ENCODE results near the gene FANCB.

FANCB gene

GRCh38 chrX:14872851-14873675 is at the start of gene FANCB, which contains the start of gene MOSPD2:
Gene FANCB, minus strand, starts transcription at chrX:14873069. Its CDS starts 7,559 bp downstream, at chrX:14865510.
Gene MOSPD2, plus strand, starts transcription at chrX:14873421. Its CDS starts 108 bp downstream, at chrX:14873529.
- Histone ChIP-seq H3K4me1 (ENCODE audit: low read depth, poor library complexity, severe bottlenecking) (peaks cover 17% of the 10 kb centered on the region), H3K4me3 (IDR thresholded peaks at IDR 0.05; ENCODE audit: insufficient read depth, low read depth, low read length) (no peak within 1 kb of the TSS), H3K27ac (peak within 1 kb of the TSS; percentile 45), H3K36me3 (ENCODE audit: insufficient read depth) (no peaks in the 10 kb centered on the region), H3K4me2 (peak within 1 kb of the TSS; percentile 78), H3K27me3 (ENCODE audit: insufficient read depth, low read depth) (no peaks in the 10 kb centered on the region), H4K20me1 (ENCODE audit: insufficient read depth) (no peaks in the 10 kb centered on the region), H3K79me2 (ENCODE audit: insufficient read depth, low read depth) (peaks cover 39% of the 10 kb centered on the region), H3K9ac (peak within 1 kb of the TSS; percentile 69), H2AFZ (ENCODE audit: low read depth) (peak within 1 kb of the TSS; percentile 71)
- TF ChIP-seq, protein P1, sequence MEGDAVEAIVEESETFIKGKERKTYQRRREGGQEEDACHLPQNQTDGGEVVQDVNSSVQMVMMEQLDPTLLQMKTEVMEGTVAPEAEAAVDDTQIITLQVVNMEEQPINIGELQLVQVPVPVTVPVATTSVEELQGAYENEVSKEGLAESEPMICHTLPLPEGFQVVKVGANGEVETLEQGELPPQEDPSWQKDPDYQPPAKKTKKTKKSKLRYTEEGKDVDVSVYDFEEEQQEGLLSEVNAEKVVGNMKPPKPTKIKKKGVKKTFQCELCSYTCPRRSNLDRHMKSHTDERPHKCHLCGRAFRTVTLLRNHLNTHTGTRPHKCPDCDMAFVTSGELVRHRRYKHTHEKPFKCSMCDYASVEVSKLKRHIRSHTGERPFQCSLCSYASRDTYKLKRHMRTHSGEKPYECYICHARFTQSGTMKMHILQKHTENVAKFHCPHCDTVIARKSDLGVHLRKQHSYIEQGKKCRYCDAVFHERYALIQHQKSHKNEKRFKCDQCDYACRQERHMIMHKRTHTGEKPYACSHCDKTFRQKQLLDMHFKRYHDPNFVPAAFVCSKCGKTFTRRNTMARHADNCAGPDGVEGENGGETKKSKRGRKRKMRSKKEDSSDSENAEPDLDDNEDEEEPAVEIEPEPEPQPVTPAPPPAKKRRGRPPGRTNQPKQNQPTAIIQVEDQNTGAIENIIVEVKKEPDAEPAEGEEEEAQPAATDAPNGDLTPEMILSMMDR (conservative IDR thresholded peaks at IDR 0.05; ENCODE audit: low read depth, low read length): no peak

GRCh38 chrX:14922437-14922836 is 49.6 kb upstream of the FANCB start:
- Histone ChIP-seq H3K9ac (no peak overlapping the region), H3K4me2 (no peak overlapping the region), H3K4me1 (ENCODE audit: low read depth, poor library complexity, severe bottlenecking) (no peaks in the 10 kb centered on the region), H2AFZ (ENCODE audit: low read depth) (no peak overlapping the region), H3K4me3 (IDR thresholded peaks at IDR 0.05; ENCODE audit: insufficient read depth, low read depth, low read length) (no peak overlapping the region), H4K20me1 (ENCODE audit: insufficient read depth) (no peaks in the 10 kb centered on the region), H3K27ac (no peak overlapping the region), H3K79me2 (ENCODE audit: insufficient read depth, low read depth) (no peaks in the 10 kb centered on the region), H3K27me3 (ENCODE audit: insufficient read depth, low read depth) (no peaks in the 10 kb centered on the region), H3K36me3 (ENCODE audit: insufficient read depth) (no peaks in the 10 kb centered on the region)
- TF ChIP-seq, protein P1 (conservative IDR thresholded peaks at IDR 0.05; ENCODE audit: low read depth, low read length): no peak

GRCh38 chrX:14920196-14920595 is 47.3 kb upstream of the FANCB start:
- Histone ChIP-seq H3K4me1 (ENCODE audit: low read depth, poor library complexity, severe bottlenecking) (no peaks in the 10 kb centered on the region), H3K4me2 (no peak overlapping the region), H3K36me3 (ENCODE audit: insufficient read depth) (no peaks in the 10 kb centered on the region), H3K4me3 (IDR thresholded peaks at IDR 0.05; ENCODE audit: insufficient read depth, low read depth, low read length) (no peak overlapping the region), H3K9ac (no peak overlapping the region), H4K20me1 (ENCODE audit: insufficient read depth) (no peaks in the 10 kb centered on the region), H2AFZ (ENCODE audit: low read depth) (no peak overlapping the region), H3K27me3 (ENCODE audit: insufficient read depth, low read depth) (no peaks in the 10 kb centered on the region), H3K79me2 (ENCODE audit: insufficient read depth, low read depth) (no peaks in the 10 kb centered on the region), H3K27ac (no peak overlapping the region)
- TF ChIP-seq, protein P1 (conservative IDR thresholded peaks at IDR 0.05; ENCODE audit: low read depth, low read length): no peak

- no peaks in the 10 kb centered on the region for H3K79me2 ChIP-seq (ENCODE audit: insufficient read depth, low read depth)
- no peaks in the 10 kb centered on the region for H4K20me1 ChIP-seq (ENCODE audit: insufficient read depth)
- no peaks in the 10 kb centered on the region for H3K27me3 ChIP-seq (ENCODE audit: insufficient read depth, low read depth)
- TF ChIP-seq, protein P1 (conservative IDR thresholded peaks at IDR 0.05; ENCODE audit: low read depth, low read length): no peak
- no peaks in the 10 kb centered on the region for H3K4me1 ChIP-seq (ENCODE audit: low read depth, poor library complexity, severe bottlenecking)
- H3K9ac ChIP-seq: no peak overlapping the region
- no peaks in the 10 kb centered on the region for H3K36me3 ChIP-seq (ENCODE audit: insufficient read depth)
- H3K4me2 ChIP-seq: no peak overlapping the region
- no peak overlapping the region for H3K4me3 ChIP-seq (IDR thresholded peaks at IDR 0.05; ENCODE audit: insufficient read depth, low read depth, low read length)
- H2AFZ ChIP-seq (ENCODE audit: low read depth): no peak overlapping the region
- H3K27ac ChIP-seq: no peak overlapping the region
Measured at GRCh38 chrX:14919407-14919806, 46.5 kb upstream of the FANCB start.
